NCI-H1092 treated with DMSO at 0.1 percent for 48 hours (cell line): ENCODE results near the gene PM20D1.

Source experiments
- DNase-seq: peaks from one replicate; lab custom pipeline; 2025; lab: John Stamatoyannopoulos, UW

Gene PM20D1

GRCh38 chr1:205805082-205805711 lies 44.7 kb downstream of the PM20D1 start:
- DNase-seq, result no peak

- DNase-seq, result no peak
Measured at GRCh38 chr1:205804605-205805004, 45.3 kb downstream of the PM20D1 start.

GRCh38 chr1:205803986-205804385 lies 45.9 kb downstream of the PM20D1 start:
- no peak for DNase-seq

- DNase-seq, result no peak
Measured at GRCh38 chr1:205802060-205802459, 47.9 kb downstream of the PM20D1 start.

GRCh38 chr1:205800981-205801703 lies 48.8 kb downstream of the PM20D1 start:
- DNase-seq, result peak; percentile 79

GRCh38 chr1:205800427-205800826 lies 49.5 kb downstream of the PM20D1 start:
- DNase-seq, result peak; percentile 55

GRCh38 chr1:205798577-205798976 lies 51.4 kb downstream of the PM20D1 start:
- no peak for DNase-seq

GRCh38 chr1:205797168-205797567 lies 52.8 kb downstream of the PM20D1 start:
- DNase-seq, result no peak

GRCh38 chr1:205794011-205794730 lies 55.8 kb downstream of the PM20D1 start:
- DNase-seq, result no peak

- DNase-seq, result no peak
Measured at GRCh38 chr1:205792961-205793673, 56.8 kb downstream of the PM20D1 start.

- no peak for DNase-seq
Measured at GRCh38 chr1:205792481-205792881, 57.5 kb downstream of the PM20D1 start.

GRCh38 chr1:205791568-205792180 lies 58.3 kb downstream of the PM20D1 start:
- DNase-seq, result peak; percentile 58

GRCh38 chr1:205787287-205787916 lies 62.5 kb downstream of the PM20D1 start:
- DNase-seq, result no peak

GRCh38 chr1:205786601-205787000 lies 63.3 kb downstream of the PM20D1 start:
- DNase-seq, result no peak

- DNase-seq, result no peak
Measured at GRCh38 chr1:205785446-205785845, 64.5 kb downstream of the PM20D1 start.

GRCh38 chr1:205783904-205784303 lies 66.0 kb downstream of the PM20D1 start:
- DNase-seq, result no peak

- no peak for DNase-seq
Measured at GRCh38 chr1:205783433-205783795, 66.5 kb downstream of the PM20D1 start.

GRCh38 chr1:205782627-205783432 lies 67.1 kb downstream of the PM20D1 start:
- DNase-seq, result no peak

GRCh38 chr1:205780335-205780734 lies 69.6 kb downstream of the PM20D1 start:
- DNase-seq, result no peak
